ENCODE data around the gene SERINC5.

The SERINC5 gene

GRCh38 chr5:80106916-80107315 lies 148.9 kb downstream of the SERINC5 start:
- FAIRE-seq = no peak
- no peak for TF ChIP-seq CTCF (IDR thresholded peaks at IDR 0.05; ENCODE audit: insufficient read depth, missing control alignments)
- no peak for DNase-seq (ENCODE audit: insufficient read length, low spot score)

GRCh38 chr5:80105698-80106439 lies 150.0 kb downstream of the SERINC5 start:
- DNase-seq (ENCODE audit: insufficient read length, low spot score) (no peak), FAIRE-seq (no peak)
- TF ChIP-seq CTCF (IDR thresholded peaks at IDR 0.05; ENCODE audit: insufficient read depth, missing control alignments) = no peak

- no peak for TF ChIP-seq CTCF (IDR thresholded peaks at IDR 0.05; ENCODE audit: insufficient read depth, missing control alignments)
- no peak for DNase-seq (ENCODE audit: insufficient read length, low spot score)
- no peak for FAIRE-seq
These were observed 152.5 kb downstream of the SERINC5 start for GRCh38 chr5:80103371-80103770.

GRCh38 chr5:80101993-80102392 lies 153.9 kb downstream of the SERINC5 start:
- FAIRE-seq = no peak
- no peak for TF ChIP-seq CTCF (IDR thresholded peaks at IDR 0.05; ENCODE audit: insufficient read depth, missing control alignments)
- DNase-seq (ENCODE audit: insufficient read length, low spot score) = no peak

GRCh38 chr5:80097451-80097850 lies 158.4 kb downstream of the SERINC5 start:
- no peak for FAIRE-seq
- TF ChIP-seq CTCF (IDR thresholded peaks at IDR 0.05; ENCODE audit: insufficient read depth, missing control alignments) = no peak
- DNase-seq (ENCODE audit: insufficient read length, low spot score) = no peak

- FAIRE-seq (no peak), DNase-seq (ENCODE audit: insufficient read length, low spot score) (no peak)
- no peak for TF ChIP-seq CTCF (IDR thresholded peaks at IDR 0.05; ENCODE audit: insufficient read depth, missing control alignments)
These were observed 161.6 kb downstream of the SERINC5 start for GRCh38 chr5:80094236-80094738.

GRCh38 chr5:80093796-80094195 lies 162.1 kb downstream of the SERINC5 start:
- DNase-seq (ENCODE audit: insufficient read length, low spot score) (no peak), FAIRE-seq (no peak)
- TF ChIP-seq CTCF (IDR thresholded peaks at IDR 0.05; ENCODE audit: insufficient read depth, missing control alignments) = no peak

Data from D721Med (cell line).